HEK293 (cell line): Measurements from ENCODE around the gene GSG1L.
"Not testable (repeated sequence)": the region's sequence is repeated elsewhere in the genome, so short reads cannot be mapped to it uniquely, and the experiment has no call there.

ENCODE experiments used
- CTCF ChIA-PET: fragments of 350-600 bp; formaldehyde crosslinking; extraction: SDS; loops from one replicate; lab custom pipeline; 2021; ENCODE audit warnings: antibody characterized with exemption; lab: Yijun Ruan, JAX
- POLR2A ChIA-PET: fragments of 300-600 bp; formaldehyde crosslinking; extraction: SDS; loops from one replicate; lab custom pipeline; 2020; ENCODE audit warnings: antibody characterized with exemption, inconsistent platforms; lab: Yijun Ruan, JAX
- H3K27ac ChIP-seq: fragments of 200-500 bp; sonication (Bioruptor generic); 2 replicates; pipeline ENCODE4 v1.5.1; 2014; ENCODE audit warnings: low read depth, low read length, control low read depth, inconsistent platforms; ENCODE audit errors: extremely low read depth
- H3K36me3 ChIP-seq, 2 experiments: fragments of 200-500 bp in 1 of 2; sonication (Bioruptor generic) in 1 of 2; 1 replicate in 1 of 2; 2 replicates in 1 of 2; pipeline ENCODE4 v1.5.1; 2014 to 2017; ENCODE audit warnings: inconsistent platforms in 2 of 2, low read length in 2 of 2; ENCODE audit not compliant: control insufficient read depth in 2 of 2, insufficient read depth in 1 of 2
- H3K4me1 ChIP-seq: fragments of 200-500 bp; sonication (Bioruptor generic); 2 replicates; pipeline ENCODE4 v1.5.1; 2014; ENCODE audit warnings: mild to moderate bottlenecking, low read length, inconsistent platforms; ENCODE audit not compliant: control insufficient read depth, insufficient read depth
- H3K4me3 ChIP-seq: 2 replicates; pipeline ENCODE4 v1.5.1; 2011; ENCODE audit warnings: low read depth, mild to moderate bottlenecking, control low read depth, low read length, moderate library complexity
- H3K9me3 ChIP-seq: fragments of 200-500 bp; sonication (Bioruptor generic); 2 replicates; pipeline ENCODE4 v1.5.1; 2014; ENCODE audit warnings: low read depth, low read length, inconsistent platforms; ENCODE audit not compliant: control insufficient read depth, insufficient read depth
- PRDM4 ChIP-seq: fragments of 450-650 bp; formaldehyde crosslinking; IDR thresholded peaks from 2 replicates; pipeline ENCODE4 v1.5.1; 2017; ENCODE audit warnings: missing biosample characterization, missing genetic modification characterization
- ZBTB48 ChIP-seq: fragments of 450-650 bp; formaldehyde crosslinking; IDR thresholded peaks from 2 replicates; pipeline ENCODE4 v1.5.1; 2016; ENCODE audit warnings: missing biosample characterization, missing genetic modification characterization
- ZFP41 ChIP-seq: fragments of 450-650 bp; formaldehyde crosslinking; IDR thresholded peaks from 2 replicates; pipeline ENCODE4 v1.5.1; 2016; ENCODE audit warnings: missing biosample characterization, missing genetic modification characterization, borderline replicate concordance
- ZNF202 ChIP-seq: fragments of 450-650 bp; formaldehyde crosslinking; IDR thresholded peaks from 2 replicates; pipeline ENCODE4 v1.5.1; 2016; ENCODE audit warnings: missing biosample characterization, missing genetic modification characterization, borderline replicate concordance
- ZNF280D ChIP-seq: fragments of 450-650 bp; formaldehyde crosslinking; IDR thresholded peaks from 2 replicates; pipeline ENCODE4 v1.5.1; 2016; ENCODE audit warnings: missing biosample characterization, missing genetic modification characterization
- ZNF324 ChIP-seq: fragments of 450-650 bp; formaldehyde crosslinking; IDR thresholded peaks from 2 replicates; pipeline ENCODE4 v1.5.1; 2016; ENCODE audit warnings: missing biosample characterization, missing genetic modification characterization
- ZNF366 ChIP-seq: fragments of 450-650 bp; formaldehyde crosslinking; conservative IDR thresholded peaks from 2 replicates; pipeline ENCODE4 v1.5.1; 2016; ENCODE audit warnings: missing biosample characterization, missing genetic modification characterization
- ZNF426 ChIP-seq: fragments of 450-650 bp; formaldehyde crosslinking; IDR thresholded peaks from 2 replicates; pipeline ENCODE4 v1.5.1; 2017; ENCODE audit warnings: missing biosample characterization, missing genetic modification characterization, mild to moderate bottlenecking, inconsistent platforms, moderate library complexity
- ZNF596 ChIP-seq: fragments of 450-650 bp; IDR thresholded peaks from 2 replicates; pipeline ENCODE4 v1.5.0; 2018; ENCODE audit warnings: missing biosample characterization, mild to moderate bottlenecking, missing genetic modification characterization, moderate library complexity
- ZNF747 ChIP-seq: fragments of 450-650 bp; formaldehyde crosslinking; IDR thresholded peaks from 2 replicates; pipeline ENCODE4 v1.5.1; 2016; ENCODE audit warnings: missing biosample characterization, missing genetic modification characterization
- ZSCAN4 ChIP-seq: fragments of 450-650 bp; formaldehyde crosslinking; IDR thresholded peaks from 2 replicates; pipeline ENCODE4 v1.5.1; 2017; ENCODE audit warnings: missing biosample characterization, missing genetic modification characterization

The GSG1L gene

GRCh38 chr16:27879601-27880247 is 183.8 kb downstream of the GSG1L start:
- ChIA-PET POLR2A (no interaction called here), CTCF (interaction anchor here (0.6 kb wide), 1 partner anchor 311 kb away, joined by 4 read pairs; no protein-coding TSS in a partner anchor)
- no peaks in the 10 kb centered on the region for H3K4me1 ChIP-seq
- H3K9me3 ChIP-seq: no peaks in the 10 kb centered on the region
- TF ChIP-seq ZNF324 (tag by site-specific recombination) (no peak), ZSCAN4 (tag by site-specific recombination) (no peak), ZNF426 (tag by site-specific recombination) (no peak), ZBTB48 (tag by site-specific recombination) (no peak), ZNF747 (tag by site-specific recombination) (no peak)
- no peak overlapping the region for H3K27ac ChIP-seq
- no peaks in the 10 kb centered on the region for H3K36me3 ChIP-seq
- no peak overlapping the region for H3K4me3 ChIP-seq

- H3K4me3 ChIP-seq, POLR2A ChIA-PET, H3K27ac ChIP-seq, CTCF ChIA-PET, H3K4me1 ChIP-seq, H3K36me3 ChIP-seq, H3K9me3 ChIP-seq: not testable (repeated sequence)
Measured at GRCh38 chr16:27872627-27873026, 190.9 kb downstream of the GSG1L start.

- no peaks in the 10 kb centered on the region for H3K4me1 ChIP-seq
- H3K36me3 ChIP-seq: no peaks in the 10 kb centered on the region
- H3K4me3 ChIP-seq: no peak overlapping the region
- H3K27ac ChIP-seq: no peak overlapping the region
- no peaks in the 10 kb centered on the region for H3K9me3 ChIP-seq
- CTCF ChIA-PET: no interaction called here
- no peak for TF ChIP-seq ZNF202
- TF ChIP-seq ZNF366 (tag by site-specific recombination): peak; percentile 51
- TF ChIP-seq PRDM4: no peak
- TF ChIP-seq ZFP41 (tag by site-specific recombination): no peak
- peak; percentile 94 for TF ChIP-seq ZNF596 (tag by site-specific recombination)
- TF ChIP-seq ZNF280D (tag by site-specific recombination): no peak
- POLR2A ChIA-PET: no interaction called here
Measured at GRCh38 chr16:27870116-27870798, 193.3 kb downstream of the GSG1L start.
